NCI-H1694 (cell line): ENCODE data around the gene ASZ1.
"Not testable (repeated sequence)": the region's sequence is repeated elsewhere in the genome, so short reads cannot be mapped to it uniquely, and the experiment has no call there.

Experiments
- DNase-seq: peaks from one replicate; lab custom pipeline; 2025; lab: John Stamatoyannopoulos, UW

The ASZ1 gene, protein sequence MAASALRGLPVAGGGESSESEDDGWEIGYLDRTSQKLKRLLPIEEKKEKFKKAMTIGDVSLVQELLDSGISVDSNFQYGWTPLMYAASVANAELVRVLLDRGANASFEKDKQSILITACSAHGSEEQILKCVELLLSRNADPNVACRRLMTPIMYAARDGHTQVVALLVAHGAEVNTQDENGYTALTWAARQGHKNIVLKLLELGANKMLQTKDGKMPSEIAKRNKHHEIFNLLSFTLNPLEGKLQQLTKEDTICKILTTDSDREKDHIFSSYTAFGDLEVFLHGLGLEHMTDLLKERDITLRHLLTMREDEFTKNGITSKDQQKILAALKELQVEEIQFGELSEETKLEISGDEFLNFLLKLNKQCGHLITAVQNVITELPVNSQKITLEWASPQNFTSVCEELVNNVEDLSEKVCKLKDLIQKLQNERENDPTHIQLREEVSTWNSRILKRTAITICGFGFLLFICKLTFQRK

DNA sequence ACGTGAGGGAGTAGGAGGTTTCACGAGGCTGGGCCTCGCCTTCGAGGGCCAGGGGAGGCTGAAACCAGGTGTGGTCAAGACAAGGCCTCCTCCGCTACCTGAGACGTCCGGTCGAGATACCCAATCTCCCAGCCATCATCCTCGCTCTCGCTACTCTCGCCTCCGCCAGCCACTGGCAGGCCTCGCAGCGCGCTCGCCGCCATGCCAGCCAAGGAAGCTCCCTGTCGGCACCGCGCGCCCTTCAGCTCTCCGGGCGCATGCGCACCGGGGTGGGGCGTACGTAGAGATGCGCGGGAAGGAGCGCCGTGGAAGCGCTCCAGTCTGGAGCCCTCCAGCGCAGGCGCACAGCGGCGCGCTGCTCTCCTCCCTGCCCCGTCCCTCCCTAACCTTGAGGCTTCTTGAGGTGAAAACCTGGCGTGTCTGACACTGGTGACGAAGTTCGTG lies at the start of gene ASZ1:
ASZ1 (minus strand) TSS at position 236 of the 444 bp plus-strand sequence; CDS start at position 203, 33 bp downstream.
- DNase-seq: no peak

DNA sequence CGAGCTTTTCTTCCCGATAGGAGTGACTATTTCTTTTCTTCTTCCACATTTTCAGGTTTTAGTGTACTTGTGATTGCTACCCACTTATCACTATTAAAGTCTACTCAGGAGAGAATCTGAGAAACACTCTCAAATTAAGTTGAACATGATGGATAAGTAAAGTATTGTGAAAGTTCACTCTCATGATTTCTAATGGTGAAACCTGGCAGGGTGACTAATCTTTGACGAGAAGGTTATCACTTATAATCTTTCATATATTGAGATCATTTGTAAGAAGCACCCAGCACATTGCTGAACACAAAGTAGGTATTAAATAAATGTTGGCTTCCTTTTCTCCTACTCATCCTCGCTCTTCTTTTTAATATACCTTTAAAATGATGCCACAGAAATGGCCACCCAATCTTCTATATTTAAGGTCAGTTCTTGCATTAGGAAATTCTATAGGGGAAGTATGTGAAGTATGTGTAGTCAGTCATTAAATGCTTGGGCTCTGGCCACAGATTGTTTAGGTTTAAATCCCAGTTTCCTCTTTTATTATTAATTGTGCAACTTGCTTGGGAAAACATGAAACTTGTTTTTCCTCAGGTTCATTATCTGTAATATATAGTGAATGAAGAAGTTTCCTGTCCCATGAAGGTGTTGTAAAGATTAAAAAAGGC lies 49.4 kb upstream of the ASZ1 start:
- DNase-seq: no peak

DNA sequence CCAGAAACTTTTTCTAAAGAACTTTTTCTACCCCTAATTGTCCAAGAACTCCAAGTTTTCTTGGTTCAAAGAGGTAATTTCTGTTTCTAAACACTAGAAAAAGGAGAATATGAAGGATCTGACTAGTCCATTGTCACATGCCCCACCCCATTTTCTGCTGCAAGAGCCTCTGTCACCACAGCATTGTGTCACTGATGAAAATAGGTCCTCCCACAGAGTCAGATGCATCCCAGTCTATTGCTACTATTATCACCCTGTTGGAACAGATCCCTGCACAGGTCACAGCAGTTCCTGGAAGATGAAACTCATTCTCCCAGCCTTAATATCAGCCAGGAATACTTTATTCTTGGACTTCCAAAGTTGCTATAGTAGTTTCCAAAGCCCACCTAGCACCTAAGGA lies 45.0 kb upstream of the ASZ1 start:
- no peak for DNase-seq

DNA sequence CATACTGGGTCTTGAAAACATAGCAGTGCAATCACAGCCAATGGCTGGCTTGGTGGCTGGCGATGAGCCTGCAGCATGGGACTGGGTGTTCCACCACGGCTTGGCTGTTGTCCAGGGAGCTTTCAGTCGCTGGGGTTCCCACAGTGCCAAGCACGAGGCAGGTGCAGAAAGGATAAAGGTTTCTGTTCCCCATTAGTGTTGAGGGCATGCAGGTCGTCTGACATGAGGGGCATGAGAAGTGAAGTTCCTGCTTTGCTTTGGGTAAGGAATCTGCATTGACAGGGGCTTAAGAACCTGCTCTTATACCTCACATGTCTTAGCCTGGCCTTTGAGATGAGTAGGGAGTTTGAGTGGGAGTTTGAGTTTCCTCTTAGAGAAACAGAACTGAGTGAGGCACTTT lies 43.5 kb upstream of the ASZ1 start:
- DNase-seq: no peak

DNA sequence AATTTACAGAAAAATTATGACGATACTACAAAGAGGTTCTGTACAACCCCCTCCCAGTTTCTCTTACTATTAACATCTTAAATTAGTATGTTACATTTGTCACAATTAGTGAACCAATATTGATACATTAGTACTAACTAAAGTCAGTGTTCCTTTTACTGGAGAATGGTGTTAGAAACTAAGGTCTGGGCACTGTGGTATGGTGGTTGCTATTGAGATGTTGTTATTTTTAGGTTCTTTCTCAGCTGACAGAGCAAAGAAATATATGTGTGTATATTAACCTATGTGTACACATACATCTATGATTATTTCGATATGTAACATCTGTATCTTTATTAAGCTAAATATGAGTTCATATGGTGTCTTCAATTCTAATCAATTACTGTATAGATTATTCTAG lies 40.9 kb upstream of the ASZ1 start:
- no peak for DNase-seq

DNA sequence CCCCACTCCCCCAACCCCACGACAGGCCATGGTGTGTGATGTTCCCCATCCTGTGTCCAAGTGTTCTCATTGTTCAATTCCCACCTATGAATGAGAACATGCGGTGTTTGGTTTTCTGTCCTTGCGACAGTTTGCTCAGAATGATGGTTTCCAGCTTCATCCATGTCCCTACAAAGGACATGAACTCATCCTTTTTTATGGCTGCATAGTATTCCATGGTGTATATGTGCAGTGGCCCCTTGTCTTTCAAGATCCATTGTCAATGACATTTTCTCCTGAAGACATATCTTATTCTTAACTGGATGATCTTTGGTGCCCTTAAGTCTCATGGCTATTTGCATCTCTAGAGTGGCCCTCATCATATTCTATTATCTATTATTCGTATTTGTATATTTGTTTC lies 33.5 kb upstream of the ASZ1 start:
- not testable (repeated sequence) for DNase-seq

DNA sequence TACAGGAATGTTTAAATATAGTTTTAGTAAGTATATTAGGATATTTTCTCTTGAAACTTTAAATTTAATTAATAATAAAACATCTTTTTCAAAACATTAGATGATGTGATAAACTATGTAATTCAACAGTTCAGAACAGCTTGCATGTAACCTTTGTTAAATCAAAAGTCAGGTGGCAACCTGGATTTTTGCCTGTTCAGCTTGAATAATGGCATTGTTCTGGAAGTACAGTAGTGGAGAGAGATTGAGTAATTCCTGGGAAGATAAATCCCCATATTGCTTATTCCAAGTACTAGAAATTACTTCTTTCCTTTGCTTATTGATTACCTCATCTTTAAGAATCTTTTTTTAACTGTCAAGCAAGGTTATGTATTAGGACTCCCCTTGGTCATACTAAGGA lies 32.4 kb upstream of the ASZ1 start:
- DNase-seq: no peak

DNA sequence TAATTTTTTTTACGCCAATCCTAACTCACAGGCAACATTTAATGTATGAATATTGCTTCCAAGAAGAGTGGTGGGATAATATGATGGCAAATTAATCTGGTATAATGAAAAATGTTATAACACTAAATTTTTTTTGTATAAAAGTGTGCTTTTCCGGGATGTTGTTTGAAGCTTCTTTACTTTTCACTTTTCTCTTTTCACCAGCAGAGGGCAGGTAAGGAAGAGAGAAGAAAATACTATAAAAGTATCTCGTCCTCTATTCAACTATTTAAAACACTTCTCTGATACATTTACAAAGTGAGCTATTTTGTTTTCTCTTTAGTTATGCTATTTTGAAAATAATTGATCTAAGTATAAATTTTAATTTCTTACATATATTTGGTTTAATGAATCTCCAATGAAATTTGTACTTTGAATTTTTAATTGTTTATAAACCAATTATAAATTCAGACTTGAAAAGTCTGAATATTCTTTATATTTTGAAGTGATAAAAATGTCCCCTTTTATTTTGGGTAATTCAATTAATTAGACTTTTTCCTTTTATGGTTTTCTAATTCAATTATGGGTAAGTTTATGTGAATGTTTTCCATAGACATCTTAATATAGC lies 31.8 kb upstream of the ASZ1 start:
- peak; percentile 21 for DNase-seq

DNA sequence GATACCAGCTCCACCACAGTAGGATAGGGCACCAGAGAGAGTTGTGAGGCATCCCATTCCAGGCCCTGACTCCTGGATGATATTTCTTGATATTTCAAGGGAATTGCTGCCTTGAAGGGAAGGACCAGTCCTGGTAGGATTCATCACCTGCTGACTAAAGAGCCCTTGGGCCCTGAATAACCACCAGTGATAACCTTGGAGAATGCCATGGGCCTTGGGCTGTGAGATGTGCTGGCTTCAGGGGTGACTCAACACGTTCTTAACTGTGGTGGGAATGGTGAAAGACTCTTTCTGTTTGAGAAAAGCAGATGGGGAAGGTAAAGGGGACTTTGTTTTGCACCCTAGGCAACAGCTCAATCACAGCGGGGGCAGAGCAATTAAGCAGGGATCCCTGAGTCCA lies 21.4 kb upstream of the ASZ1 start:
- no peak for DNase-seq

DNA sequence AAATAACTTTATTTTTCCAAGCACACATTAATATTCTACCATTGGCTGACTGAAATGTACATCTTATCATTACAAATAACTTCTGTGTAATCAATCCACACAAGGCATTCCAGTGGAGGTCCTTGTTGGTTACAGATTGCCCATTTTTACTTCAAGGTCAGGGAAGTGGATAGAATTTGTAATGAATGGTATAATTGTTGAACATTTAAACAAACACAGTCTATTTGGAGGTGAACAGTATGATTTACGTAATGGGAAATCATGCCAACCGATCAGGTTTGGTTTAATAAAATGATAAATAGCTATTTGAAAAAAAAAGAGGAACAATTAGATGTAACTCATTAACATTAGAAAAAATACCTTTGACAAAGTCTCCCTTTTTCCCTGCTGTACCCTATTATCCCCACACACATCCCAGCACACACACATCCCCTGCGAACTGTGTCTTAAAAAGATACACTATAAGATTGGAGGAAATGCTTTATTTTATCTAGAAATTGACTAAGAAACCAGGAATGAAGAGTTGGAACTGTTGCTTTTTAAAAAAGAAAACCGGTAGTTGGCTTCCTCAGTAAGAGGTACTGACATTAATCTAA lies 19.0 kb upstream of the ASZ1 start:
- DNase-seq: no peak

DNA sequence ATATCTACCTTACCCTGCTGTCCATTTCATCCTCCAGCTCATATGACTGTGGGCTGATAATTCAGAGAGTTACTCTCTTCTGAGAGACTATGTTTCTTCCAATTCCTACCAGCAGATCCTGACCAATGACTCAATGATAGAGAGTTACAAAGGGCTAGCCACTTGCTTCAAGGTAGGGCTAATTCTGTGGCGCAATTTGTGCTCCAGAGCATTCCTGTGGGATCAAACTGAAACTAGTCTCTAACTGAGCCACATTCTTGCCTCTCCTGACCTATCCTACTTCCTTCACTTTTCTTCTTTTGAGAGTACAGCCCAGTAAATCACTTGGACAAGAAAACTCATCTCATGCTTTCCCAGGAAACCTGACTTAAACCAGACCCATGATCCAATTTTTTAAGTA lies 17.9 kb upstream of the ASZ1 start:
- no peak for DNase-seq

DNA sequence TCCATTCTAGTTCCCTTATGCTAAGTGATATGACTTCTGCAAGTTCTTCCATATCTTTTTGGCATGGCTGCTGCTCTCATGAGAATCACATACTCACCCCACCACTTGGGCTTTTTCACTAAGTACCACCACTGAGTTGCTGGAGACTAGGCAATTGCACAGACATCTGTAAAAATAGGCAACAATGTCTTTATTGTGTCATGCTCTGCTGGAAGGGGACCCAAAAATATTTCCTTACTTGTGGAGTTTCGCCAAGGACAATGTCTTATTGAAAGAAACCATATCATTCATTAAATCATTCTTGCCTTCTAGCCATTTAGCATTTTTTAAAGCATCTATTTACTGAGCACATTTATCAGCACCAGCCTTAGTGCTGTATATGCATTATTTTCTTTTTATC lies 17.4 kb upstream of the ASZ1 start:
- DNase-seq: no peak

DNA sequence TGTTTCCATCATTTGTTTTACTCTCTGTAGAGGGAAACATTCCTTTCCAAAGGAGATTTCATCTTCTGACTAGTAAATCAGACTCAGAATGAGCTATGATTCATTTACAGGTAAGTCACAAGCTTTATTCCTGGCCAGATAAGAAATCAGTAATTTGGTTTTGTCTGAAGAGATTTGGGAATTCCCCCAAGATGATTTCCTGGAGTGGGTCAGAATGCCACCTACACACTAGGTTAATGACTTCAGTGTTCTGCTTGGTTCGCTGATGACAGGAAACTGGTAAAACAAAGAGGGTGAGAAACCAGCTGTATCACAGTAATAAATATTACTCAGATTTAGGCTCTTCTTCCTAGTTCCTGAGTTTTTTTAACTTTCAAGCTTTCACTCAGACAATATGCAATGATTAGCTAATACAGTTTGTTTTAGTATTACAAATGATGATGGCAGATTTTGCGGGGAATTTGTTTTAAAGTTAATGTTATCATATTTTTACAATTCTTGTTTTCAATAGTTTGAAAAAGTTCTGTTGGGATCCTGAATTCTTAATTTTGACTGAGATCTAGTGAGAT lies 8.3 kb upstream of the ASZ1 start:
- no peak for DNase-seq

DNA sequence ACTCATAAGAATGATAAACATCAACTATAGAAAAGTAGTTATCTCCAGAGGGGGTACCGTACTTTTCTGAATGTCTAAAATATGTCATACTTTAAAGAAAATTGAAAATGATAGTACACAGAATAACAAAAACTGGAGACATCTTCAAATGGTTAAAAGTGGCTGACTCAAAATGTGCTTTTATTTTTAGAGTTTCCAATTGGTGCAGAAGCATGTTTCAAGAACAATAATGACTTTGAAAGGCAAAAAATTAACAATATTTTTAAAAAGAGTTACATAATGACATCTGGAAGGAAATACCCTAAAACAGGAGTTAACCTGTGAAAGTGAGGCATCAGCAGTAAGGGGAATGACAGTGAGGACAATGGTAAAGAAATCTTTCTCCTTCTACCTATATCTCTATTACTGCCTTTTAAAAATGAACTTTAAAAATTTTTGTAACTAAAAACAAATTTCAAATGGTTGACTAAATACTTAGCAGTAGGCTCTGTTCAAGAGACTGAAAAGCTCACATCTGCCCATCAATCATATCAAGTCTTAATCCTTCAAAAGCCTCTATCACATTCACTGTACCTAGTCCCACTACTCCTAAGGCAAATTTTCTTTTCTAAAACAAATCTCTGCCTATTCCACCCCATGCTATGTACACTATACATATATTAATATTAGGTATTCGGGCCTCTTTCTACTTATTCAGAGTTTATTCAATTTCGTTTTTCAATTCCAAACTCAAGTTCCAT lies 3.0 kb downstream of the ASZ1 start:
- no peak for DNase-seq

DNA sequence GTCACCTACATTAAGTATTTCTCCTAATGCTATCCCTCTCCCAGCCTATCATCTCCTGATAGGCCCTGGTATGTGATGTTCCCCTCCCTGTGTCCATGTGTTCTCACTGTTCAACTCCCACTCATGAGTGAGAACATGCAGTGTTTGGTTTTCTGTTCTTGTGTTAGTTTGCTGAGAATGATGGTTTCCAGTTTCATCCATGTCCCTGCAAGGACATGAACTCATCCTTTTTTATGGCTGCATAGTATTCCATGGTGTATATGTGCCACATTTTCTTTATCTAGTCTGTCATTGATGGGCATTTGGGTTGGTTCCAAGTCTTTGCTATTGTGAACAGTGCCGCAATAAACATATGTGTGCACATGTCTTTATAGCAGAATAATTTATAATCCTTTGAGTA lies 12.7 kb downstream of the ASZ1 start:
- DNase-seq: not testable (repeated sequence)

DNA sequence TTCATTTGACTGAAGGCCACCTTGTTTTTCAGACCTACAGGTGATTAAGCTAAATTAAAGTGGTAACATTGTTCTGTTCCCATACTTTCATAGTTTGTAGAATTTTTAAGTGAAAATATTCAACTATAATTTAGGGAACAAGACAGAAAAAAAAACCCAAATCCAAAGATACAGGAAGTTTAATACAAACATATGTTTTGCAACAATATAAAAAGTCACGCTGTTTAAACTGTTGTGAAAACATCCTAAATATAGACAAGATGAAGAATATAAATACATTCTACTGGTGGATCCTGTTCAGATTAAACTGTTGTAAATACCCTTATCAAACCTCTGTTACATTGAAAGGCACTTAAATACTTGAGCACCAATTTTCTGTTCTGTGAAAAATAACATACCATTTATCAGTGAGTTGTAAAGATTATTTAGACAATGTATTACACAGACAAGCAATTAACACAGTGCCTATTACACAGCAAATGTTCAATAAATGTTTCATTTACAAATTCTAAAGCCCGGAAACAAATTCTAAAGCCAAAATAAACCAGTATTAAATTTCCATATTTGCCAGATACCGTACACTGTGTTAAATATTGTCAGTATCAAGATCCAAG lies 14.2 kb downstream of the ASZ1 start:
- DNase-seq: no peak

DNA sequence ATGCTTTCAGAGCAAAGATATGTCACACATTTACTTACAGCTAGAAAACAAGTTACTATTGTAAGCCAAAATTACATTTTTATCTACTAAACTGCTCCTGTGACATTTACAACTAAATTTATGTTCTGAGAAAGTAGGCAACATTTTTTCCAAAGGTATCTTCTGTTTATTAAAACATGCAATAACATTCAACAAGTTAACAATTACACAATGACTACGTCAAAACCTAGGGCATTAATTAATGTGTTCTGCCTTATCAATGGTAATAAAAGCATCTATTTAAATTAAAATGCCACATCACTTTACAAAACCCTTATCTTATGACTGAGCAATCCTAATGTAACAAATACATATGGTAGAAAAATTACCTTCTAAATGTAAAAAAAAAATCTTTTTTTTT lies 14.9 kb downstream of the ASZ1 start:
- DNase-seq: no peak

DNA sequence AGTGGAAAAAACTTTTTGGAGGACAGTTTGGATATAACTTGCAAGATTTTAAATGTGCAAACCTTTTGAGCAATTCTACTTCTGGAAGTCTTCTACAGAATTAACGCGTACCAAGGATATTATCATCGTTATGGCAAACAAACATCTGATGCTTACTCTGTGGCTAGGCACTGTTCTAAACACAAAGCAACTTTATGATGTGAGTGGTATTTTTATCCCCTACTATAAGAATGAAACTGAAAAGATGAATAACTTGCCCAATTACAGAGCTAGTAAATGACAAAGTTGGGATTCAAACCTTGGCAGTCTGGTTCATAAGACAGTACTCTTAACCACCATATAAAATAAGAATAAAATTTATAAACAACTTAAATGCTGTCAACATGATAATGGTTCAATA lies 15.8 kb downstream of the ASZ1 start:
- no peak for DNase-seq

DNA sequence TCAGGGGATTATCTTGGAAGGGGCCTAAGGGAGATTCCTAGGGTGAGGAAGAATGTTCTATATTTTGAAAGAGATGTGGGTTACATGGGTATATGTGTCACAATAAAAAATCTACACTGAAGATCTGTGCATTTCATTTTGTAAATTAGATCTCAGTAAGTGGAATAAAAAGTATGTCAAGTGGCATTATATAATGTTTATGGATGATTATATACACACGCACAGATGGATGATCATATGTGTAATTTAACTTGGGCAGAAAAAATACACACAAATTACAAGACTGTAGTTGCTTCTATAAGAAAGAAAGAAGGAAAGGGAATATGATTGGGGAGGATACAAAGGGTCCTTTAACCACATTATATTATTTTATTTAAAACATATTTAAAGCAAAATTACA lies 18.5 kb downstream of the ASZ1 start:
- no peak for DNase-seq

DNA sequence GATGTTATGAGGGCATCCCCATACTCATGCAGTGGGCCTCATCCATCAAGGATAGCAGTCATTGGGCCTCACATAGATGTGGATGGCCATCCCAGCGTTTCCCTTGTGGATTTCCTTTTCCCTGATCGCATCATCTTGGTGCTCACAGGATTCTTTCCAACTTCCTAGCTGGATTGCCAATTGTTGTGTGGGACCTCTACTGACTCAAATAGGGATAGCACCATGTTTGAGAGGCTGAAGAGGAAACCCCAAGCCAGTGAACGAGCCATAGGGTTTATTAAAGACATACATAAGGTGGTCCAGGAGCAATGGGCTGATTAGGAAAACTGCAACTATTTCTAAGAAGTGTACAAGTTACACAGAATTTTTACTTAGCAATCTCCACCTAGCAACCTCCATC lies 21.8 kb downstream of the ASZ1 start:
- DNase-seq: no peak

DNA sequence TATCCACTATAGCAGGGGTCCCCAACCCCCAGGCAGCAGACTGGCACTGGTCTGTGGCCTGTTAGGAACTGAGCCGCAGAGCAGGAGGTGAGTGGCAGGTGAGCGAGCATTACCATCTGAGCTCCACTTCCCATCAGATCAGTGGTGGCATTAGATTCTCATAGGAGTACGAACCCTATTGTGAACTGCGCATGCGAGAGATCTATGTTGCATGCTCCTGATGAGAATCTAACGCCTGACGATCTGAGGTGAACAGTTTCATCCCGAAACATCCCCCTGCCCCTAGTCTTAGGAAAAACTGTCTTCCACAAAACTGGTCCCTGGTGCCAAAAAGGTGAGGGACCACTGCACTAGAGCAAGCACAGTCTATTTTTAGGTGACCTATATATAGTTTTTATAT lies 23.6 kb downstream of the ASZ1 start:
- DNase-seq: no peak
